DOHH2 (cell line): Measurements from ENCODE around the gene CHKA.

Experiments
- H3F3A ChIP-seq: fragments of 200-600 bp; sonication (generic), shearing (Covaris generic); 2 replicates; pipeline ENCODE4 v1.6.0; 2016; ENCODE audit warnings: antibody characterized with exemption, mild to moderate bottlenecking; ENCODE audit not compliant: control insufficient read depth, insufficient read depth
- H3K27ac ChIP-seq: fragments of 200-600 bp; sonication (generic); 2 replicates; pipeline ENCODE4 v1.5.1; 2014; ENCODE audit warnings: low read depth, mild to moderate bottlenecking, low read length, moderate library complexity
- H3K27me3 ChIP-seq: fragments of 200-600 bp; sonication (generic); 2 replicates; pipeline ENCODE4 v1.6.1; 2014; ENCODE audit warnings: mild to moderate bottlenecking, low read length, mixed read lengths; ENCODE audit not compliant: control insufficient read depth
- H3K36me3 ChIP-seq: fragments of 200-600 bp; sonication (generic); 2 replicates; pipeline ENCODE4 v1.6.1; 2014; ENCODE audit warnings: mild to moderate bottlenecking, low read length, moderate library complexity, mixed read lengths; ENCODE audit not compliant: control insufficient read depth
- H3K4me1 ChIP-seq: fragments of 200-600 bp; sonication (generic); 2 replicates; pipeline ENCODE4 v1.6.1; 2014; ENCODE audit warnings: mild to moderate bottlenecking, low read length, mixed read lengths; ENCODE audit not compliant: control insufficient read depth
- H3K4me2 ChIP-seq: fragments of 200-600 bp; sonication (generic); 2 replicates; pipeline ENCODE4 v1.6.0; 2014; ENCODE audit warnings: mild to moderate bottlenecking, low read length, moderate library complexity
- H3K4me3 ChIP-seq: fragments of 200-600 bp; sonication (generic); 2 replicates; pipeline ENCODE4 v1.5.1; 2014; ENCODE audit warnings: mild to moderate bottlenecking, low read length, mixed read lengths
- H3K79me2 ChIP-seq: fragments of 200-600 bp; sonication (generic); 2 replicates; pipeline ENCODE4 v1.6.1; 2014; ENCODE audit warnings: mild to moderate bottlenecking, low read length, mixed read lengths; ENCODE audit not compliant: control insufficient read depth
- H3K9me2 ChIP-seq: fragments of 200-600 bp; sonication (generic); replicated peaks from 2 replicates; pipeline ENCODE4 v1.6.1; 2014; ENCODE audit warnings: mild to moderate bottlenecking, low read length, mixed read lengths; ENCODE audit not compliant: control insufficient read depth
- H3K9me3 ChIP-seq: fragments of 200-600 bp; sonication (generic); 2 replicates; pipeline ENCODE4 v1.6.1; 2014; ENCODE audit warnings: antibody characterized with exemption, low read length, mixed read lengths; ENCODE audit not compliant: control insufficient read depth, insufficient read depth
- H4K20me1 ChIP-seq: fragments of 200-600 bp; sonication (generic); 2 replicates; pipeline ENCODE4 v1.6.0; 2014; ENCODE audit warnings: low read depth, mild to moderate bottlenecking, antibody characterized with exemption, low read length, moderate library complexity; ENCODE audit not compliant: control insufficient read depth, insufficient read depth
- CTCF ChIP-seq: fragments of 200-600 bp; sonication (generic); IDR thresholded peaks from one replicate; pipeline ENCODE4 v1.5.1; 2014; ENCODE audit warnings: antibody characterized with exemption, mild to moderate bottlenecking, low read depth, low read length; ENCODE audit not compliant: poor library complexity, severe bottlenecking
- EZH2phosphoT487 ChIP-seq: fragments of 200-600 bp; sonication (generic); IDR thresholded peaks from 2 replicates; pipeline ENCODE4 v1.6.1; 2017; ENCODE audit warnings: borderline replicate concordance, mild to moderate bottlenecking, antibody characterized with exemption, low read length, moderate library complexity, mixed read lengths

Gene CHKA

DNA sequence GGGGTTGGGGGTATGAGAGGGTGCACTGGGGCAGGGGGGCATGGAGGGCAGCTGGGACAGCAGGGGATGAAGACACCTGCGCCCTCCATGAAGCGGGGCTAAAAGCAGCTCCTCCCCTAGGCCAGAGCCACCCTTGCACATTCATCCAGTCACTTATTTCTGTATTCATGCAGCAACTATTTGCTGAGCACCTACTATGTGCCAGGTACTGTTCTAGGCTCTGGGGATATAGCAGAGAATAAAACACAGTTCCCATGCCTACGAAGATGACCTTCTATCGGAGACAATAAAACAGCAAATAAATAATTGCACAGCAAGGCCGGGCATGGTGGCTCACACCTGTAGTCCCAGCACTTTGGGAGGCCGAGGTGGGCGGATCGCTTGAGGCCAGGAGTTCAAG lies 105.7 kb downstream of the CHKA start:
- no peaks in the 10 kb centered on the region for H3K79me2 ChIP-seq
- H3K27me3 ChIP-seq, result no peaks in the 10 kb centered on the region
- H3K36me3 ChIP-seq, result no peaks in the 10 kb centered on the region
- H4K20me1 ChIP-seq, result no peaks in the 10 kb centered on the region
- H3K4me1 ChIP-seq, result no peaks in the 10 kb centered on the region
- no peaks in the 10 kb centered on the region for H3F3A ChIP-seq
- H3K27ac ChIP-seq, result no peak overlapping the region
- H3K4me2 ChIP-seq, result no peak overlapping the region
- H3K9me2 ChIP-seq, result no peaks in the 10 kb centered on the region
- no peaks in the 10 kb centered on the region for H3K9me3 ChIP-seq
- no peak overlapping the region for H3K4me3 ChIP-seq
- no peak for TF ChIP-seq CTCF

DNA sequence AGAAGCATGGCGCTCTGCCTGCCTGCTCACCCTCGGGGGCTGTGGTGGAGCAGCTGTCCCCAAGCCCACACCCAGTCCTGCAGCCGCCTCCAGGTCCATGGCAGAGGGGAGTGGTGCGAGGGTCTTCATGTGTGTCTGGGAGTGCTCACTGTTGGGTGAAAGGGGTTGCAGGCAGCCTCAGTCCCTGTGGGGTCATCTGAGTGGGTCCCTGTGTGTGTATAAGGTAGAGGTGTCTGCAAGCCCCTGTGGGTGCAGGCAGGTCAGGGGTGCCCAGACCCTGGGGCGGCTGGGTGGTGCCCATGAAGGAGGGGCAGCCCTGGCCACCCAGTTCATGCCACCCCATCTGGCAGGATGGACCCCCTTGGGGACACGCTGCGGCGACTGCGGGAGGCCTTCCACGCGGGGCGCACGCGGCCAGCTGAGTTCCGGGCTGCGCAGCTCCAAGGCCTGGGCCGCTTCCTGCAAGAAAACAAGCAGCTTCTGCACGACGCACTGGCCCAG lies 106.2 kb downstream of the CHKA start:
- no peak overlapping the region for H3K27ac ChIP-seq
- no peaks in the 10 kb centered on the region for H4K20me1 ChIP-seq
- no peaks in the 10 kb centered on the region for H3K27me3 ChIP-seq
- peaks cover 4% of the 10 kb centered on the region for H3K4me1 ChIP-seq
- no peak overlapping the region for H3K4me2 ChIP-seq
- no peaks in the 10 kb centered on the region for H3K9me2 ChIP-seq
- H3K79me2 ChIP-seq, result no peaks in the 10 kb centered on the region
- no peaks in the 10 kb centered on the region for H3K36me3 ChIP-seq
- no peaks in the 10 kb centered on the region for H3K9me3 ChIP-seq
- no peak overlapping the region for H3K4me3 ChIP-seq
- TF ChIP-seq EZH2phosphoT487 (no peak), CTCF (no peak)
- H3F3A ChIP-seq, result no peaks in the 10 kb centered on the region

DNA sequence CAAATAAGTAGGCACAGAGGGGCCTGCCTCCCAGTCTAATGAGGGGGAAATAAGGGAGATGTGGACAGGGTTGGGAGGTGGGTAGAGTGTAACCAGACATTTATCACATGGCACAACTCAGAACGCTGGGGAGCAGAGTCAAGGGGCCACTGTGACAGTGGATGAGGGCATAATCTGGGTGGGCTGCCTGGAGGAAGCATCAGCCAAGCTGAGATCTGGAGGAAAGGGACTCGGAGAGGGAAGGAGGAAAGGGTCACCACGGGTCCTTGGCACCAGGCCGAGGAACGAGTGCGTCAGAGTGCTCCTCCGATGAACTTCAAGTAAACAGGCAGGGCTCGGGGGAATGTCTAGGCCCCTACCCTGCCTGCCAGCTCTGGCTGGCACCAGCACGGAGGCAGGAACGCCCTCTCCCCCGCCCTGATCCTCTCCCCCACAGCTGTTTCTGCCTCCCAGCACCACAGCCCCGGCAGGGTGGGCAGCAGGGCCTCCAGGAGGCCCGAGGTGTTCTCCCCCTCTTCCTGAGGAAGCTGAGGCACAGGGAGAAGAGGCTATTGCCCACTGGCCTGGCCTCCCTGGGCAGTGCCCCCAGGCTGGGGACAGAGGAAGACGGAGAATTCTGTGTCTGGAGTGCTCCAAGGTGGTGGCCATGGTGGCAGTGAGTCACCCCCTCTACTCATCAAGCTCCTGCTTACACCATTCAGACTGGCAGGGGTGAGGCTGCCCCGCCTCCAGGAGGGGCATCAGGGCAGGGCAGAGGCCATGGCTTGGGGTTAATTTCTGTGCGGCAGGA lies 106.8 kb downstream of the CHKA start:
- H3K9me2 ChIP-seq, result no peaks in the 10 kb centered on the region
- no peaks in the 10 kb centered on the region for H3K36me3 ChIP-seq
- no peak overlapping the region for H3K4me2 ChIP-seq
- H3K79me2 ChIP-seq, result no peaks in the 10 kb centered on the region
- H3K4me3 ChIP-seq, result no peak overlapping the region
- no peaks in the 10 kb centered on the region for H4K20me1 ChIP-seq
- TF ChIP-seq CTCF (no peak), EZH2phosphoT487 (no peak)
- H3F3A ChIP-seq, result no peaks in the 10 kb centered on the region
- H3K27me3 ChIP-seq, result no peaks in the 10 kb centered on the region
- H3K4me1 ChIP-seq, result peaks cover 10% of the 10 kb centered on the region
- H3K27ac ChIP-seq, result no peak overlapping the region
- H3K9me3 ChIP-seq, result no peaks in the 10 kb centered on the region
